Activated T-helper 1 cell treated with Interleukin-2 at 50 U/mL for 16 hours (primary cell): ENCODE measurements around the gene IL11.

Source experiments
- DNase-seq: peaks from one replicate; pipeline ENCODE4 v3.0.0-alpha.2; 2020; ENCODE audit warnings: low read depth

Gene IL11

DNA sequence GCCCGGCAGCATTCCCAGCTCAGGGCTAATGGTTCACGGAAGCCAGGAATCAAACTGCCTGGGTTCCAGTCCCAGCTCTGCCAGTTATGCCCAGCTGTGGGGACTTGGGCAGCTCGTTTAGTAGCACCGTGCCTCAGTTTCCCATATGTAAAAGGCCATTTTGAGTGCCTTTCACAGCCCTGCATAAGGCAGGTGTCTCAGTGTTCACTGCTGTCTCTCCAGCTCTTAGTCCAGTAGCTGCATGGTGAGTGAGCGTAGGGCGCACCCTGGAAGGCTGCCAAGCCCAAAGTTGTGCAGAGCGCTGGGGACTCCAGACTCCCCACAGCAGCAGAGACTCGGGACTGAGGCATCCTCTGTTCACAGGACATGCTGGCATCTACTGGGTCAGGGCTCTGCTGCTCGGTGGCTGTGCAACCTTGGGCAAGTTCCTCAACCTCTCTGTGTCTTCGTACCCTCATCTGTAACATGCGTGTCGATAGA lies 21.0 kb upstream of the IL11 start:
- no peak for DNase-seq

DNA sequence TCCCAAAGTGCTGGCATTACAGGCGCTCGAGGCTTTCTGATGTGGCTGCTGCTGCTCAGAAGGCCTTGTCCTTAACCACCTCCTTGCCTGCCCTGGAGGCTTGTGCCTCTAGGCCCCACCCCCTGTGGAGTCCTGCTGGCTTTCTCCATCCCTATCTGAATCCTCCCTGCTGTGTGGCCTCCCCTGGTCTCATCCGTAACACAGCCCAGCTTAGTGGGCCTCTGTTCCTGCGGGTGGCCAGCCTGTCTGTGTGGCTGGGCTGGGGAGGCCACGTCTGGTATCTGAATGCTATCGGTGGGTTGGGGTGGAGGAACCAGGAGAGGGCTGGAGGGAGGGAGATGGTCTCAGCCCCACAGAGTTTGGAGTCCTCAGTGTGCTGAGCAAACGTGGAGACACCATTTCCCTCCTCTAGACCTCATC lies 20.2 kb upstream of the IL11 start:
- no peak for DNase-seq

DNA sequence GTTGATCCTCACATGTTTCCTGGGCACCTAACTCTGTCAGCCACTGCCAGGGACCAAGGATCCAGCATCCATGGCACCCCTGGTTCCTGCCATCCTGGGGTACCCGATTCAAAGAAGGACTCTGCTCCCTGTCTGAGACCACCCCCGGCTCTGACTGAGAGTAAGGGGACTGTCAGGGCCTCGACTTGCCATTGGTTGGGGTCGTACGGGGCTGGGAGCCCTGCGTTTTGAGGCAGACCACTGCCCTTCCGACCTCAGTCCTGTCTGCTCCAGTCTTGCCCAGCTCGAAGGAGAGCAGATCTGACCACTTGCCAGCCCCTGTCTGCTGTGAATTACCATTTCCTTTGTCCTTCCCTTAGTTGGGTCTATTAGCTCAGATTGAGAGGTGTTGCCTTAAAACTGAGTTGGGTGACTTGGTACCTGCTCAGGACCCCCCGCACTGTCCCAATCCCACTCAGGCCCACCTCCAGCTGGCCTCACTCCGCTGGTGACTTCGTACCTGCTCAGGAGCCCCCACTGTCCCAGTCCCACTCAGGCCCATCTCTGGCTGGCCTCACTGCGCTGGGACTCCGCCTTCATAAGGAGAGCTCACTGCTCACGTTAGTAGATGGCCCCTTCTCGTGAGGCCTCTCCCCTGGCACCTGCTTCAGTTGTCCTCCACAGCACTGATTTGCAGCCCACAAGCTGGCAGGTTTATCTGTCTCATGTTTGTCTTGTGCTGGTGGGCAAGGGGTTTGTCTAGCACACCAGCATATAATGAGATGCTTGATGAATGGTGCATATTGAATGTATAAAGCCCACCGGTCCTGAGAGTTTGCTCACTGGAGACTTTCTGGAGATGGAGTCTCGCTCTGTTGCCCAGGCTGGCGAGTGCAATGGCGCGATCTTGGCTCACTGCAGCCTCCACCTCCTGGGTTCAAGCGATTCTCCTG lies 19.4 kb upstream of the IL11 start:
- no peak for DNase-seq

DNA sequence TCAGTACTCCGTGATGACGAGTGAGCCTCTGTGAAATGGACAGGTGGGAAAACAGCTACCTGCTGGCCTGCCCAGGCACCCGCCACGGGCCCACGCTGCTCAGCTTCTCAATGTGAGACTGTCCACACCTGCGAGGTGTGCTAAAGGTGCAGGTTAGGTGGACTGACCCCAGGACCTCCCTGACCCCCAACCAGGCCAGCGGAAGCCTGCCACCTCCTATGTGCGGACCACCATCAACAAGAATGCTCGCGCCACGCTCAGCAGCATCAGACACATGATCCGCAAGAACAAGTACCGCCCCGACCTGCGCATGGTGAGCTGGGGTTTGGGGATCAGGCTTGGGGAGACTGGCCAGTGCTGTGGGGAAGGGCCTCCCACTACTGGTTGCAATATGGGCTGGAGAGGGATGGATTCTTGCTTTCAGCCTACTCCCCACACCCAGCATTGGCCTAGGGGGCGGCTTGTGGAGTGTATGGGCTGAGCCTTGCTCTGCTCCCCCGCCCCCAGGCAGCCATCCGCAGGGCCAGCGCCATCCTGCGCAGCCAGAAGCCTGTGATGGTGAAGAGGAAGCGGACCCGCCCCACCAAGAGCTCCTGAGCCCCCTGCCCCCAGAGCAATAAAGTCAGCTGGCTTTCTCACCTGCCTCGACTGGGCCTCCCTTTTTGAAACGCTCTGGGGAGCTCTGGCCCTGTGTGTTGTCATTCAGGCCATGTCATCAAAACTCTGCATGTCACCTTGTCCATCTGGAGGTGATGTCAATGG lies 17.7 kb upstream of the IL11 start:
- DNase-seq, result no peak

DNA sequence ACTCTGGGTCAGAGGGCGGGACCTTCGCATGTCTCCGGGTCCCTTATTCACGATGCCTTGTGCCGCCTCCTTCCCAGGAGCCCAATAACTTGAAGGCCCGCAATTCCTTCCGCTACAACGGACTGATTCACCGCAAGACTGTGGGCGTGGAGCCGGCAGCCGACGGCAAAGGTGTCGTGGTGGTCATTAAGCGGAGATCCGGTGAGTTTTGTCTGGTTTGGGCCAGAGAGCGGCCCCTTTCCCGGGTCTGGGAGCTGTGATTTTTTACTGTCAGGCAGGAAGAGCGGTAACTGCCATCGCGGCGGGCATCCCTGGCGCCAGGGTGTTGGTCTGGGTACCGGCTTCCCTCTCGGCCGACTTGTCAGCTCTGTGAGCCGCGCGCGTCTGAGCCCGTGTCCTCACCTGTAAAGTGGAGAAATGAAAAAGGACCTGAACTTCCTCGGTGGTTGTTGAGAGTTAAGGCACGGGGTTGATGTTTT lies 16.3 kb upstream of the IL11 start:
- DNase-seq, result no peak

DNA sequence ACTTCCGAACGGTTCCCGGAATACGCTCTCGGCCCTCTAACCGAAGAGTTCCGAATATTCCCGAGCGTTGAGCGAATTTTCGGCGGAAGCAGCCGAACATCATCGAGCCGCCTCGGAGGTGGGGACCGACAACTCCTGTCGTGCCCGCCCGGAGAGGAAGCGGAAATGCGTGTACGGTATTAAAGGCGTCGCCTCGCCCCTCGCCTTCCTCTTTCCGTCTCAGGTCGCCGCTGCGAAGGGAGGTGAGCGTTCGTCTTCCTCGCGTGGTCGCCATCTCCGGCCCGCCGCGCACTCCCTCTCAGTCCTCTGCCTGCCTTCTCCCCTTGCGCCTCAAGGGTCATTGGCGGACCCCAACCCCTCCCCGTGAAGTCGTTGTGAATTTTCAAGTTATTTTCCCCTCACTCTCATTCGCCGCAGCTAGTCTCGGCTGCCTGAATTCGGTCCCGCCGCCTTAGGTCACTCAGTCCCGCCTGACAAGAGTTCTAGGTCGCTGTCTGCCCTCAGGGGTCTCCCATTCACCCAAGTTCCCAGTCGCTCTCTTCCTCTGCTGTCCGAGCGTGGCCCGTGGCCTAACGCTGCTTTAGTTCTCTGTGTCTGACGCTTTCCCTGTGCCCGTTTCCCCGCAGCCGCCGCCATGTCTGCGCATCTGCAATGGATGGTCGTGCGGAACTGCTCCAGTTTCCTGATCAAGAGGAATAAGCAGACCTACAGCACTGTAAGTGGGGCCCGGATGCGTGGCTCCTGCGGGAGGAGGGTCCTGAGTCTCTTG lies 15.6 kb upstream of the IL11 start, which contains the start of gene RPL28:
Gene RPL28, plus strand, starts transcription at position 209 of the 769 bp plus-strand sequence. Its CDS starts 426 bp downstream, at position 635.
- peak; percentile 95 for DNase-seq

DNA sequence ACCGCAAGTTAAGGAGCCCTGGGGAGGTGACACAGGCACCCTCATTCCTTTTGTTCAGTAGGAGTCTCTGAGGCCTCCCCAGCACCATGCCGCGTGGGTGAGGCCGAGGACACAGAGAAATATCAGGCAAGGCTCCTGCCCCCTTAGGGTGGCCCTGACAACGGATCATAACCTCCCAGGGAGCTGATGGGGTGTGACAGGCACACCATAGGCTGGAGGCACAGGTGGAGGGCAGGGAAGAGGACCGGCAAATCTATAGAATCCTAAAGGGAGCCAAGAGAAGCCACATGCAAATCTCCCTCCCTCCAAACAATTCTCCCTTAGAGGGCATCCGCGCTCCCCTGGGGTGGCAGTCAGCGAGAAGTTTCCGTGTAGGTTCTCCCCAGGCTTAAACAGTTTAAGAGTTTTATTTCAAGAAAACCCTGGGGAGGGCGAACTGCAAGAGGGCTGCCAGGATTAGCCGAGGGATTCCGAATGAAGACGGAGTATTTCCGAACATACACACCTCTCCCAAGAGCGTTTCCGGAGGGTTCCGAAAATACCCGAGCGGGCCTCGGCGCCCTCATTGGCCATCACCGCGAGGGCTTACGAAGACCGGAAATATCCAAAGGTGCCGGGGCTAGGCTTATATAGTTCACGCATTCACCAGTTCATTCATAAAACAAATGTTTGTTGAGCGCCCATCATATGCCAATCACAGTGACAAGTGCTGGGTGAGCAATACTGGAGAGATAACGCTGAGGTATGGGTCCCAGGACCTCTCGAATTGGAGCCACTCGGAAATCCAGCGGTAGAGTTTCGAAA lies 14.9 kb upstream of the IL11 start:
- DNase-seq, result peak; percentile 88

DNA sequence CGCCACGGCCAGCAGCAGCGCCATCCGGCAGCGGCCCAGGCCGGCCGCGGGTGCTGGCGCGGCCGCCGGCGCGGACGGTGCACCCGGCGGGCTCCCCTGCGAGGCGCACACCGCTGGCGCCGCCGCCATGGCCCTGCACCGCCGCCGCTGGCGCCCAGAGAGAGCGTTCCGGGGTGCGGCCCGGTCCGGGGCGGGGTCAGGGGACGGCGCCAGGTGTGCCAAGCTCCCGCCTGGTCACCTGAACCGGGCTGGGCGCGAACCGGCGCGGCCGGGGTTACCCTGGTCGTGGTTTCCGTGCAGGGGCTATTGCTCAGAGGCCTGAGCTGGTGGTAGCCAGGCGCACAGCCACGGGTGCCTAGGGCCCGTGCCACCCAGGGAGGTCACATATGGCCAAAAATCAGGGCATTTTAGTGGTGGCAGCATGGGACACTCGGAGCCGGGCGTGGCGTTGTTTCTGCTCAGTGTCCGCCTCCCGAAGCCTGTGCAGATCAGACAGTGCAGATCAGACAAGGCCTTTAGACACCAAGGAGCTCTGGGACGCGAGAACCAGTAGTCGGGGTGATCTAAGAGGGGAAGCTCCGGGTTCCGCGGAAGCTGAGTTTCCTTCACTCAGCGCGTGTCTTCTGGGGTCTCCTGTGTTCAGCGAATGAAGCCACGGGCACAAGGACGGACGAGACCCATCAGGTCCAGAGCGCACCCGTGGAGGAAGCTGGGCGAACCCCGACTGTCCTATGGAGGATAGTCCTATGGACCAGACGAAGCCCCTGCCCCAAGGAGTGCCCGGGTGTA lies 14.1 kb upstream of the IL11 start, which contains the start of gene TMEM238:
Gene TMEM238, minus strand, starts transcription at position 162 of the 789 bp plus-strand sequence. Its CDS starts 33 bp downstream, at position 129.
- DNase-seq, result no peak

DNA sequence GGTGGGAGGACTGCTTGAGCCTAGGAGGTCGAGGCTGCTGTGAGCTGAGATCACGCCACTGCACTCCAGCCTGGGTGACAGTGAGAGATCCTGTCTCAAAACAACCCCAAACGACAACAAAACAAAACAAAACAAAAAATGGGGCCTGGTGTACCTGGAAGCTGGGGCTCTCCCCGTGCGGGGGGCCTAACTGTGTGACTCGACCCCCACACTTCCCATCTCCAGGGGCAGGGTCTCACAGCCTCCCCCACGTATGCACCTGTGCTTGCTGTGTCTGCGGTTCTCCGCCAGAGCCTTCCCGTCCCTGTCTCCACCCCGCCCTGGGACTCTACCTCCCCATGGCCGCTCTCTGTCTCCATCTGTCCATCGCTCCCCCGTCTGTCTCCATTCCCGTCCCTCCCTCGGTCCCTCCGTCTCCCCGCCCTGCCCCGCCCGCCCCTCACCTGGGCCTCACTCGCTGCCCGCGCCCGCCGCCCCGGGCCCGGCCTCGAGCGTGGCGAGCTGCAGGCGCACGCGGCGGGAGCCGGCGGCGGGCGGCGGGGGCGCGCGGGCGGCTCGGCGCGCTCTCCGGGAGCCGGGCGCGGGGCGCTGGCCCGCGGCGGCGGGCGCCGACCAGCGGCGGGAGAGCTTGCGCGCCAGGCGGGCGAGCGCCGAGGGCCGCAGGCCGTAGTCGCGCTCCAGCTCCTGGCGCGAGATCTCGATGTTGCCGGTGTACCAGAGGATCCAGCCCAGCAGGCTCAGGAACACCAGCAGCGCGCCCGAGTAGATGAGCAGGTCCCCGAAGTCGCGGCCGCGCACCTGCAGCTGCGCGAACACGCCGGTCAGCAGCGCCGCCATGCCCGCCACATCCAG lies 13.2 kb upstream of the IL11 start:
- DNase-seq, result no peak

DNA sequence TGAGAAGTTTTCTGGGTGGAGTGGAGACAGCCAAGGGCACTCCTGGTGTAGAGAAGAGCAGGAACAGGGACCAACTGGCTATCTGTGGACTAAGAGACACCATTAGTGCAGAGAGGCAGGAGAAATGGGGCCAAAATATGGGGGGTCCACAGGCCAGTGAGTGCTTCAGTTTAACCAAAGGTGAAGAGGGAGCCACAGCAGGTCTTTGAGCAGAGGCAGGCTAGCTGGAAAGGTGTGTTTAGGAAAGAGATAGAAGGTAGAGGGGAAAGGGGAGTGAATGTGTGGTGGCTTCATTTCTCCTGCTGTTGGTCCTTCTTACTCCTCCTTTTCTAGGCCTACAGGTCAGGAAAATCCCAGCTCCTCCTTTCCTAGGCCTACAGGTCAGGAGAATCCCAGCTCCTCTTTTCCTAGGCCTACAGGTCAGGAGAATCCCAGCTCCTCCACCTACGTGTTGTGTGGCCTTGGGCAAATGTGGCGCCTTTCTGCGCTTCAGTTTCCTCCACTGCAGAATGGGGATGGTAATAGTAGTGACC lies 12.3 kb upstream of the IL11 start:
- no peak for DNase-seq

DNA sequence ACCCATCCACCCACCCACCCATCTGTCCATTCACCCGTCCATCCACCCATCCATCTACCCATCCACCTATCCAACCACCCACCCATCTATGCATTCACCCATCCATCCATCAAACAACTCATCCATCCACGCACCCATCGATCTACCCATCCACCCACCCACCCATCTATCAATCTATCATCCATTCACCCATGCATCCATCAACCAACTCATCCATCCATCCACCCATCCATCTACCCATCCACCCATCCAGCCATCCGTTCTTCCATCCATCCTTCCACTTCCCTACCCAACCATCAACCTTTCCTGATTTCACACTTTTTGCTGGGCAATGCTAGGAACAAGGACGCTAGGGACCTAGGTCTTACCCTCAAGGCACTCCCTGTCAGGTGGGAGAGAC lies 11.8 kb upstream of the IL11 start:
- no peak for DNase-seq

DNA sequence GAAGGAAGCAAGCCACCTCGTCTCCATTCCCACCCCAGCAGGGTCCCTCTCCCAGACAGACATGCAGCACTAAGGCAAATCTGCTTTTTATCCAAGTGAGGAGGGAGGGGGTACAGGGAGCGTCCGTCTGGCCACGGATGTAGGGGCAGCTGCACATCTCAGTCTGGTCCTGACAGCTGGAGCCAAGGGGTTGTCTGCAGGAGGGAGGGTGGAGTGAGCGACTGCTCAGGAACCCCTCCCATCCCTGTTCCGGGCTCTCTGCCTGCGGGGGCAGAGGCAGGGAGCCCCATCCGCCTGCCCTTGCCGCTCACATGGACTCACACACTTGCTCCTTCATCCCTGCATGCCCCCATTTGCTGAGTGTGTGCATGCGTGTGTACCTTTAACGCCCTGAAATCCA lies 8.9 kb upstream of the IL11 start:
- DNase-seq, result no peak

DNA sequence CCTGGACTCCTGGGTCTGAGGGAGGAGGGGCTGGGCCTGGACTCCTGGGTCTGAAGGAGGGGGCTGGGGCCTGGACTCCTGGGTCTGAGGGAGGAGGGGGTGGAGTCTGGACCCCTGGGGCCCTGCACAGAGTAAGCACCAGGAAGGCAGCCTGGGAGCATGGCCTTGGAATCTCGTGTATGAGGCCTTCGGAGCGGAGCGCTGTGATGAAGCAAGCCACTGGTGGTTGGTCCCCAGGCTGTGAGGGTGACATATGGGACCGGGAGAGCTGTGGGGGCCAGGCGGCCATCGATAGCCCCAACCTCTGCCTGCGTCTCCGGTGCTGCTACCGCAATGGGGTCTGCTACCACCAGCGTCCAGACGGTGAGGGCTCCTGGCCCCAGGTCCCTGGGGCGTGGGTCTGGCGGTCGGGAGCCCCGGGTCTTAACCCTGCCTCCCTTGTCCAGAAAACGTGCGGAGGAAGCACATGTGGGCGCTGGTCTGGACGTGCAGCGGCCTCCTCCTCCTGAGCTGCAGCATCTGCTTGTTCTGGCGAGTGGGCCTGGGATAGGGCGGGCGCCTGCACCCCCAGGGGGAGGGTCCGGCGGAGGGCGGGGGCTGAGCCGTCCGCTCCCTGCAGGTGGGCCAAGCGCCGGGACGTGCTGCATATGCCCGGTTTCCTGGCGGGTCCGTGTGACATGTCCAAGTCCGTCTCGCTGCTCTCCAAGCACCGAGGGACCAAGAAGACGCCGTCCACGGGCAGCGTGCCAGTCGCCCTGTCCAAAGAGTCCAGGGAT lies 7.3 kb upstream of the IL11 start:
- DNase-seq, result no peak

DNA sequence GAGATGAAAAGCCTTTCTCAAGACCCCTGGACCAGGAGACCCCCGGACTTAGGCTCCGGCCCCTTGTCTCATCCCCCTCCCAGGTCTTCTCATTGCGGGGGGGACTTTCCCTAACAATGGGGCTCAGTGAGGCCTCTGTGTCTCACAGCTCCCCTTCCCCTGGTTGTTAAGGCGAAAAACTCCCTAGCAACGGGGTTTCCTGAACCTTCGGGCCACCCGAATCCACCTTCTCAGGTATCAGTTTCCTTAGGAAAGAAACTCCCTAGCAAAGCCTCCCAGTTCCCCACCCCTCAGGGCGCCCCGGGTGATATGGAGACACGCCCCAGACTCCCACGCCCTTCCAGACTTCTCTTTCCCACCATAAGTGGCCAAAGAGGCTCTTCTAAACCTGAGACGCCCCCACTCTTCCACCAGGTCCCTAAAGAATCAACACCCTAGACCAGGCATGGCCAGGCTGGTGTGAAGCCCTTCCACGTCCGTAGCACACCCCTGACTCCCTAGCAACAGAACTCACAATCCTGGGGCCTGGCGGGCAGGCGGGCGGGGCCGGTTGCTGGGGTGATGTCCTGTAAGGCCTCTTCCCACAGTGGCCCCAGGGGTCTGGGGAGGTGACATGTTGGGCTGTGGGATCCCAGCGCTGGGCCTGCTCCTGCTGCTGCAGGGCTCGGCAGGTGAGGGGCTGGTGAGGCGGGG lies 6.1 kb upstream of the IL11 start, which contains the start of gene TMEM190:
Gene TMEM190, plus strand, starts transcription at position 586 of the 693 bp plus-strand sequence. Its CDS starts 28 bp downstream, at position 614.
- DNase-seq, result no peak

DNA sequence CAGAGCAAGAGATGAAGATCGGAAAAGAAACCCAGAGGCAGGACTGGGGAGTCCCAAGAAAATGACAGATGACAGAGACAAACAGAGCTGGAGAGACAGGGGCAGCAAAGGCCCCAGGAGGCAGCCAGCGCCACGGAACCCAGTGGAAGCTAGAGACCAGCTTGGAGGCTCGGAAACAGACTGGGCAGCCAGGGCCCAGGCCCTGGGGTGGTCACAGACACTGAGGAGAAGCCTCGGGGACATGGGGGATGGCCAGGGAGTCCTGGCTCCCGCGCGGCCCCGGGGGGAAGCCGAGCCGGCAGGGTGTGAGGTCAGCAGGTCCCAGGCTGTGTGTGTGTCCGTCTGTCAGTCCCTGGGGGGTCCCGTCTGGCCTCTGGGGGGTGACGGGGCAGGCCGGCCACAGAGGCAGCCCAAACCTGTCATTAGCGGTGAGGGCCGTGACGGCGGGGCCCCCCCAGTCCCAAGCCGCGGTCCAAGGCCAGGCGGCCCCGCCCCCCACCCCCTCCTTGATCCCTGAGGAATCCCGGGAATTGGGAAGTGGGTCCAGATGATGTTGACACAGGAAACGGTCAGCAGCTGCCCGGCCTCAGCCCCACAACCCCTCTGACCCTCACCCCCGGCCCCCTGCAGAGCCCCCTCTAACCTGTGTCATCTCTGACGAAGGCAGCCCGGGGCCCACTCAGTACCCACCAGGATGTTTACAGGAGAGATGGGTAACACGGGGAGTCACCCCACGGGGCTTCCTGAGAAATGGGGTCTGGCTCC lies 3.9 kb upstream of the IL11 start:
- DNase-seq, result no peak

DNA sequence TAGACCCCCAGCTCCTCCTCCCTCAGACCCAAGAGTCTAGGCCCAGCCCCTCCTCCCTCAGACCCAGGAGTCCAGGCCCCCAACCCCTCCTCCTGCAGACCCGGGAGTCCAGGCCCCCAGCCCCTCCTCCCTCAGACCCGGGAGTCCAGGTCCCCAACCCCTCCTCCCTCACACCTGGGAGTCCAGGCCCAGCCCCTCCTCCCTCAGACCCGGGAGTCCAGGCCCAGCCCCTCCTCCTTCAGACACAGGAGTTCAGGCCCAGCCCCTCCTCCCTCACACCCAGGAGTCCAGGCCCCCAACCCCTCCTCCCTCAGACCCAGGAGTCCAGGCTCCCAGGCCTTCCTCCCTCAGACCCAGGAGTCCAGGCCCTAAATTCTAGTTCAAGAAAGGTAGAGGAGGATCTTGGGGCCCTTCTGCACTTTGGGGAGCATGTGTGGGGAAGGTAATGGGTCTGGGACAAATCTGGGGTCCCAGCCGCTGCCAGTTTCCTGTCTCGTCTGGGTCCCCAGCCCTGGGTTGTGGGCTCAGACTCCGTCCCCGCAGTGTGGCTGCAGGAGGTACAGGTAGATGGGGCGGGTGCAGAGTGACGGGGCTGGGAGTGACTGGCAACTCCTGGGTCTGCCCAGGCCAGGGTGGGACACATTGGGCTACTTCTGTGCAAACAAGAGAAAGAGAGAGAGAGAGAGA lies 3.2 kb upstream of the IL11 start:
- no peak for DNase-seq
